GM13977 (cell line): ENCODE data around the gene WNT3.

Source experiments
- DNase-seq: peaks from one replicate; pipeline ENCODE4 v3.0.0; 2012; ENCODE audit warnings: low spot score
- in situ Hi-C: fragments of 300-500 bp; cut with MboI; formaldehyde crosslinking; loops from one replicate; pipeline ENCODE4 v1.12.0; 2022; ENCODE audit warnings: low sequenced_read_pairs, low pct_unique_long_range_greater_than_20kb, mixed read lengths, inconsistent platforms; ENCODE audit not compliant: unreplicated experiment
- TF ChIP-seq, protein P1 (sequence below): IDR thresholded peaks from 2 replicates; pipeline ENCODE4 v1.5.1; 2012; ENCODE audit warnings: mild to moderate bottlenecking, control low read depth; ENCODE audit not compliant: insufficient read depth; ENCODE audit errors: extremely low read depth, missing control alignments

The WNT3 gene

GRCh38 chr17:46820592-46821450 lies 2.3 kb upstream of the WNT3 start:
- in situ Hi-C loops, result loop anchor here (25.0 kb wide), 1 partner anchor 109 kb away; no protein-coding TSS in a partner anchor

DNA sequence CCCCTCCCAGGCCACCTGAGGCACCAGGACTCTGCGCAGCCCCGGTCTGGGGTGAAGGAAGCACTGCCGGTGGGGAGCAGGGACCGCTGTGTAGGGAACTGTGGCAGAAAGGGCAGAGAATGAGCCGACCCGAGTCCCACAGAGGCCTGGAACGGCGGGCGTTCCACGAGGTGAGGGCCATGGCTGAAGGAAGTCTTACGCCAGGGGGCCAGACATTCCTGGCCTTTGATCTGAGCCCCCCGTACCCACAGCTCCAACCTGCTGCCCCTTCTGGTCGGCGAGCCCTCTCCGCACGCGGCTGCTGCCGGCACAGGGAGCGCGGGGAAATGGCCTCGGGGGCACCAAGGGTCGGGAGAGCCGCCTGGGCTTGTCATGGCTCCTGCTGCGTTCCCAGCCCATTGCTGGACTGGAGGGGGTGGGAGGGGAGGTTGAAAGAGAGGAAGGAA lies 1.4 kb upstream of the WNT3 start:
- no peak for DNase-seq
- TF ChIP-seq, protein P1, sequence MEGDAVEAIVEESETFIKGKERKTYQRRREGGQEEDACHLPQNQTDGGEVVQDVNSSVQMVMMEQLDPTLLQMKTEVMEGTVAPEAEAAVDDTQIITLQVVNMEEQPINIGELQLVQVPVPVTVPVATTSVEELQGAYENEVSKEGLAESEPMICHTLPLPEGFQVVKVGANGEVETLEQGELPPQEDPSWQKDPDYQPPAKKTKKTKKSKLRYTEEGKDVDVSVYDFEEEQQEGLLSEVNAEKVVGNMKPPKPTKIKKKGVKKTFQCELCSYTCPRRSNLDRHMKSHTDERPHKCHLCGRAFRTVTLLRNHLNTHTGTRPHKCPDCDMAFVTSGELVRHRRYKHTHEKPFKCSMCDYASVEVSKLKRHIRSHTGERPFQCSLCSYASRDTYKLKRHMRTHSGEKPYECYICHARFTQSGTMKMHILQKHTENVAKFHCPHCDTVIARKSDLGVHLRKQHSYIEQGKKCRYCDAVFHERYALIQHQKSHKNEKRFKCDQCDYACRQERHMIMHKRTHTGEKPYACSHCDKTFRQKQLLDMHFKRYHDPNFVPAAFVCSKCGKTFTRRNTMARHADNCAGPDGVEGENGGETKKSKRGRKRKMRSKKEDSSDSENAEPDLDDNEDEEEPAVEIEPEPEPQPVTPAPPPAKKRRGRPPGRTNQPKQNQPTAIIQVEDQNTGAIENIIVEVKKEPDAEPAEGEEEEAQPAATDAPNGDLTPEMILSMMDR, result no peak
- in situ Hi-C loops, result loop anchor here (25.0 kb wide), 1 partner anchor 108 kb away; no protein-coding TSS in a partner anchor

More at GRCh38 chr17:46820592-46821450, 2.3 kb upstream of the WNT3 start:
- TF ChIP-seq, protein P1, result no peak
- no peak for DNase-seq

GRCh38 chr17:46818929-46819859 lies 702 bp upstream of the WNT3 start:
- peak; percentile 72 for DNase-seq
- TF ChIP-seq, protein P1, result no peak
- in situ Hi-C loops, result loop anchor here (25.0 kb wide), 1 partner anchor 107 kb away; no protein-coding TSS in a partner anchor

- DNase-seq, result no peak
- TF ChIP-seq, protein P1, result no peak
- in situ Hi-C loops, result loop anchor here (25.0 kb wide), 1 partner anchor 106 kb away; no protein-coding TSS in a partner anchor
These were observed 637 bp downstream of the WNT3 start for GRCh38 chr17:46817901-46818209.

DNA sequence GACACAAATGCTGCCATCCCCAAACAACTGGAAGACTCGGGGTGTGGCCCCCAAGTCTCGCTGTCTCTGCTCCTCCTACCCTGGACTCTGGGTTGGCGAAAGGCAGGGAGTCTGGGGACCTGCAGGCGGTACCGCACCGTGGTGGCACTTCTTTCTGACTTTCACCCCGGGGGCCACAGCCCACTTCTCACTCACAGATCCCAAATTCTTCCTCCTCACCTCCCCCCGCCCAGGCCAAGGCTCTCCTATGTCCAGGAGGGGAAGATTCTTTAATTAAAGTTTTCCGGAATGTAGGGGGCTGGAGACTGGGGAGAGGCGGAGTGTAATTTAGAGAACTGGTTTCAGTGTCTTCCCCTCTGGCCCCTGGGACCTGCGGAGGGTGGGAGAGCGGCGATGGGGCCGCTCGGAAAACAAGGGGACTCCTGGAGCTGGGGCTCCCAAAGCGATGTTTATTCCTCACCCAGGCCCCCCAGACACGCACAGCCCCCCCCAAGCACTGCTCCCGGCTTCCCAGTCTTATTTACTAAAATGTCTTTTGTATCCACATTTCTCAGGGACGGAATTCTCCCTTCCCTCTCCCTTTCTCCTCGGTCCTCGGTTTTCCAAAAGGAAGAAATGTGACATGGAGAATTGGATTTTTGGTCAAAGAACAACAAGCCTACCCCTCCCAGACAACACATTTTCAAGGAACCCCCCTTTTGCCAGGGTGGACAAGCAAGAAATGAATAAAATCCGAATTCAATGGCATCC lies 1.2 kb downstream of the WNT3 start:
- TF ChIP-seq, protein P1, result no peak
- no peak for DNase-seq
- in situ Hi-C loops, result loop anchor here (25.0 kb wide), 1 partner anchor 105 kb away; no protein-coding TSS in a partner anchor
